HEK293 (cell line): ENCODE results near the gene VTI1B.

Source experiments
- CTCF ChIP-seq: fragments of 450-650 bp; formaldehyde crosslinking; IDR thresholded peaks from 2 replicates; pipeline ENCODE4 v1.5.1; 2016; ENCODE audit warnings: missing biosample characterization, missing genetic modification characterization
- ZNF692 ChIP-seq: fragments of 450-650 bp; formaldehyde crosslinking; IDR thresholded peaks from 2 replicates; pipeline ENCODE4 v1.5.1; 2016; ENCODE audit warnings: missing biosample characterization, missing genetic modification characterization

GRCh38 chr14:67602076-67602475 lies 72.4 kb downstream of the VTI1B start:
- TF ChIP-seq ZNF692 (tag by site-specific recombination), result no peak
- no peak for TF ChIP-seq CTCF (tag by site-specific recombination)
